Body of pancreas (tissue), 4 donors: ENCODE results near the gene TVP23A.

ENCODE experiments used
- POLR2A ChIP-seq, 3 donors: fragments of 450-650 bp; IDR thresholded peaks; one replicate each; pipeline ENCODE4 v1.6.1; 2016; ENCODE audit warnings: antibody characterized with exemption in 3 of 3, mild to moderate bottlenecking in 2 of 3
- TF ChIP-seq, protein P1 (sequence below), 7 experiments: fragments of 450-650 bp in 4 of 7; fragments of 200-600 bp in 3 of 7; sonication (generic) in 3 of 7; IDR thresholded peaks; one replicate each; pipeline ENCODE4 v1.5.1; 2016 to 2019; ENCODE audit warnings: antibody characterized with exemption in 7 of 7

DNA sequence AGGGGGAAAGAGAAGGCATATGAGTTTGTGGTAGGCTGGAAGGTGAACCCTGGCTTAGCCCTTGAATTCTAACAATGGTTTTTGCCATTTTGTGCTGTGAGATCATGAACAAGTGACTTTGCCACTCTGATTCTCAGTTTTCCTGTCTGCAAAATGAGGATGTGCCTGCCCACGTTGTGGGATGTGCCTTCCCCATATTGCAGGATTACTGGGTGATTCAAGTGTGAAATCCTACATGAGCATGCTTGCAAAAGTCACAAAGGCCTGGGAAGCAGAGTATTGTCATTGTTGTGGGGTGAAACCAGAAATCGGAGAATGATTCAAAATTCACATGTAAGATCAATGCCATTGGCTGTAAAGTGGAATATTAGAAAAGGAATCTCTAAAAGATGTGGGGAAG is 28.6 kb upstream of the TVP23A start:
- TF ChIP-seq, protein P1, sequence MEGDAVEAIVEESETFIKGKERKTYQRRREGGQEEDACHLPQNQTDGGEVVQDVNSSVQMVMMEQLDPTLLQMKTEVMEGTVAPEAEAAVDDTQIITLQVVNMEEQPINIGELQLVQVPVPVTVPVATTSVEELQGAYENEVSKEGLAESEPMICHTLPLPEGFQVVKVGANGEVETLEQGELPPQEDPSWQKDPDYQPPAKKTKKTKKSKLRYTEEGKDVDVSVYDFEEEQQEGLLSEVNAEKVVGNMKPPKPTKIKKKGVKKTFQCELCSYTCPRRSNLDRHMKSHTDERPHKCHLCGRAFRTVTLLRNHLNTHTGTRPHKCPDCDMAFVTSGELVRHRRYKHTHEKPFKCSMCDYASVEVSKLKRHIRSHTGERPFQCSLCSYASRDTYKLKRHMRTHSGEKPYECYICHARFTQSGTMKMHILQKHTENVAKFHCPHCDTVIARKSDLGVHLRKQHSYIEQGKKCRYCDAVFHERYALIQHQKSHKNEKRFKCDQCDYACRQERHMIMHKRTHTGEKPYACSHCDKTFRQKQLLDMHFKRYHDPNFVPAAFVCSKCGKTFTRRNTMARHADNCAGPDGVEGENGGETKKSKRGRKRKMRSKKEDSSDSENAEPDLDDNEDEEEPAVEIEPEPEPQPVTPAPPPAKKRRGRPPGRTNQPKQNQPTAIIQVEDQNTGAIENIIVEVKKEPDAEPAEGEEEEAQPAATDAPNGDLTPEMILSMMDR (IDR thresholded peaks at IDR 0.05) = no peak
- TF ChIP-seq POLR2A (IDR thresholded peaks at IDR 0.05) = no peak
